HL-60/S4 treated with phorbol 12-myristate 13-acetate at 8.2 ng/mL for 4 days and 3 days (cell line): Measurements from ENCODE around the gene CRX.
"Not testable (repeated sequence)": the region's sequence is repeated elsewhere in the genome, so short reads cannot be mapped to it uniquely, and the experiment has no call there.

Source experiments
- in situ Hi-C: fragments of 300-500 bp; cut with MboI; formaldehyde crosslinking; loops from 2 replicates; pipeline ENCODE4 v1.15.0; 2022; ENCODE audit warnings: low sequenced_read_pairs

Gene CRX

GRCh38 chr19:47803148-47803547, 18.6 kb upstream of the CRX start:
- in situ Hi-C loops, result not testable (repeated sequence)

DNA sequence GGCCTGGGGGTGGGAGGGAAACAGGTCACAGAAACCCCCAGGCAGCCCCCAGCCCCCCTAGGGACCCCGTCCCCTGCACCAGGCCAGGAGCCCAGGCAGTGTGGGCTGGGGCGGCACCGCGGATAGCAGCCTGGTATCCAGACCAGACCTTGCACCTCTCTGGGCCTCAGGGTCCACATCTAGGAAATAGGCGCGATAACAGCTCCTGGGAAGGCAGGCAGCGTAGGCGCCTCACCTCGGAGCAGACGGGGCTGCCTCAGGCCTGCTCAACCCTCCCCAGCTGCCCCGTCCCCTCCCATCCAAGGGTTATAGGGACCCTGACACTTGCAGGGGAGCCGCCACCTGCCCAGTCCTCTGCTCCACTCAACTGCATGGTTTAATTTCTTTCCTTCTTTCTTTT, 18.1 kb upstream of the CRX start:
- in situ Hi-C loops, result not testable (repeated sequence)

DNA sequence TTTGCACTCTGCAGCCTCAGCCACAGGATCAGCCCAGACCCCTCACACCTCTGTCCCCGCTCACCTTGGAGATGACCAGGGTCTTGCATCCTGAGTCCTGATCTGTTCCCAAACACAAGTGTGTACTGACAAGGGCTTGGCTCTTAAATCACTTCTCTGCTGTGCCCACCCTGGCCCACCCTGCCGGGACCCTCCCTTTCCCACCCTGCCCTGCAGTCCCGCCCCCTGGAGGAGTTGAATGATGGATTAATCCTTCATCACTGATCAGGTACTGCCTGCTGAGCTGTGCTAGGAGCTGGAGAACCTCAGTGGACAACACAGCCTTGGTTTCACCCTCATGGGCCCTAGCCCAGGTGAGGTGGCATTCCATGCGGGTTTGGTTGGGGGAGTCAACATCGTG, 17.3 kb upstream of the CRX start, which contains the start of gene TPRX1:
TPRX1 (minus strand) TSS at position 101 of the 400 bp plus-strand sequence; CDS start at position 89, 12 bp downstream.
- in situ Hi-C loops, result not testable (repeated sequence)

DNA sequence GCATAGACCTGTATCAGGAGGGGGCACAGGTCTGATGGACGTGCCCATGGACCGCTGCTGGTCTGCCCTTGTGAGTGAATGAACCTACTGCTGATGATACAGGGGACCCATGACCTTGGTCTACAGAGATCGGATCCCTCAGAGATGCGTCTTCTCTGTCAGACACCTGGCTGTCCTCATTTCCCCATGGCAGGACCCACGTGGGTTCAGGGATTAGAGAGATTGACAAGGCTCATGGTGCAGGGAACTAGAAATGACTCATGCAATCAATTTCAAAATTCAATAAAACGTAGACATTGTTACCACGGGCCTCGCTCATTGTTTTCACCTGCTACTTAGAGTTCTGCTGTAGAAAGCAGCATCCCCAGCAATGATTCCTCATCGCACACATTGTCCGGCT, 16.4 kb upstream of the CRX start:
- in situ Hi-C loops, result no loop called here

DNA sequence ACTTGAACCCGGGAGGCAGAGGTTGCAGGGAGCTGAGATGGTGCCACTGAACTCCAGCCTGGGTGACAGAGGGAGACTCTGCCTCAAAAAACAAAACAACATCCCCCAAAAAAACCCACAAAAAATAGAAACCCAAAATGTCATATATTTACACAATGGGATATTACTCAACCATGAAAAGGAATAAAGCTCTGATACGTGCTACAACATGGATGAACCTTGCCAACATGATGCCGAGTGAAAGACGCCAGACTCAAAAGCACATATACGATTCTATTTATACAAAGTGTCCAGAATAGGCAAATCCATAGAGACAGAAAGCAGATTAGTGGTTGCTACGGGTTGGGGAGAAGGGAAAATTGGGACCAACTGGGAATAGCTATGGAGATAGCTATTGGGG, 15.3 kb upstream of the CRX start:
- in situ Hi-C loops, result no loop called here

DNA sequence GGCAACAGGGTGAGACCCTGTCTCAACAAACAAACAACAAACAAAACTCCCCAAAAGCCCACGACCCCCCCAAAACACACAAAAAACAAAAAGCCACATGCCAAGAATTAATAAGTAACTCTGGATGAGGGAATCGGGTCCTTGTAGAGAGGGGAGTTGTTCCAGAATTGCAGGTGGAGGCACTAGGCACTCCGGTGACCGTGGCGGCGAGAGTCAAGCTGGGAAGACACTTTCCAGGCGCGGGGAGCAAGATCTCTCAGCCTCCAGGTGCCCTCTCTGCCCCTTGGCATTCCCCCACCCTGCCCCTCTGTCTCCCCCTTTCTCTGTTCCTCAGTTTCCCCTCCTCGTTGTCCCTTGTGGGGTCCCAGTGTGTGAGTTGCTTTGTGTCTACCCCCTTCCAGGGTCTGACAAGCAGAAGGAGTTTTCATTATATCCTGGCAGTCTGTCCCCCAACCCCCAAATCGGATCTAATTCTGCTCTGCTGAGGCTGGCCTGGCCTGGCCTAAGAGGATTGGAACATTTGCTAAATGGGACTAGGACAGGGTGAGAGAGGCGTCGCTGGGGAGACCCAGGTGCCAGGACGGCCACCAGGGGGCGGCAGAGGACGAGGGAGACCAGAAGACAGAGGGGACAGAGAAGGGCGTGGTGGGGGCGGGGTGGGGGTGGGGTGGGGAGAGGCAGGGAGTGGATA, 8.3 kb upstream of the CRX start:
- in situ Hi-C loops, result no loop called here

- in situ Hi-C loops, result no loop called here
These were observed 7.8 kb upstream of the CRX start for GRCh38 chr19:47813995-47814328.

GRCh38 chr19:47816270-47816669, 5.5 kb upstream of the CRX start:
- in situ Hi-C loops, result not testable (repeated sequence)

DNA sequence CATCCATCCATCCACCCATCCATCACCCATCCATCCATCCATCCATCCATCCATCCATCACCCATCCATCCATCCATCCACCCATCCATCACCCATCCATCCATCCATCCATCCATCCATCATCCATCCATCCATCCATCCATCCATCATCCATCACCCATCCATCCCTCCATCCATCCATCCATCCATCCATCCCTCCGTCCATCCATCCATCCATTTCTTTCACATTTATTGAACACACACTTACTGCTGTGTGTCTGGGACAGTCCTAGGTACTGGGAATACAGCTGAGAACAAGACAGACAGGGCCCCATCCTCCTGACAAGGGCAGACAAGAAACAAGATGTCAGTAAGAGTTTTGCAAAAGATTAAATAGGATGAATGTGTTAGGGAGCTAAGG, 3.5 kb upstream of the CRX start:
- in situ Hi-C loops, result not testable (repeated sequence)

GRCh38 chr19:47819858-47820257, 1.9 kb upstream of the CRX start:
- in situ Hi-C loops, result no loop called here

DNA sequence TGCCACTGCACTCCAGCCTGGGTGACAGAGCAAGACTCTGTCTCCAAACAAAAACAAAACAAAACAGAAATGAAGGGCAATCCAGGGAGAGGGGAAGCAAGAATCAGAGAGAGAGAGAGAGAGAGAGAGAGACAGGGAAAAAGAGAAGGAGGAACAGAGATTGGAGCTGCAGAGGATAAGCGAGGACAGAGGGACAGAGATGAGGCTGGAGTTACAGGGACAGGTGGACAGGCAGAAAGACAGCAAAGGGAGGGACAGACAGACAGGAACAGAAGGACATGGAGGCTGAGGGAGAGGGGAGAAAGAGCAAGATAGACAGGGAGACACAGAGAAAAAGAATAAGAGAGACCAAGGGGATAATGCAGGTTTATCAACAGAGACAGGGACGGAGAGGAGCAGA, 1.3 kb upstream of the CRX start:
- in situ Hi-C loops, result no loop called here

- in situ Hi-C loops, result no loop called here
These were observed 2.7 kb downstream of the CRX start for GRCh38 chr19:47824396-47824795.

DNA sequence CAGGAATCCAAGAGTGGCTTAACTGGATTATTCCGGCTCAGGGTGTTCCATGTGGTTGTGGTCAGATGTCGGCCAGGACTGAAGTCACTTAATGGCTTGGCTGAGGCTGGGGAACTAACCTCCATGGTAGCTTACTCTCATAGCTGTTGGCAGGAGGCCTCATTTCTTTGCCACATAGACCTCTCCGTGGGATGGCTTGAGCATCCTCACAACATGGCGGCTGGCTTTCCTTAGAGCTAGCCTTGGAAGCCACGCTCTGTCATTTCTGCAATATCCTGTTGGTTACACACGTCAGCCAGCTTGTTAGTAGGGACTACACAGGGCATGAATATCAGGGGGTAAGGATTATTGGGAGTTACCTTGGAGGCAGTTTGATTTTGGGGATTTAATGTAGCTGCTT, 5.1 kb downstream of the CRX start:
- in situ Hi-C loops, result no loop called here

GRCh38 chr19:47832723-47833122, 11.0 kb downstream of the CRX start:
- in situ Hi-C loops, result no loop called here

DNA sequence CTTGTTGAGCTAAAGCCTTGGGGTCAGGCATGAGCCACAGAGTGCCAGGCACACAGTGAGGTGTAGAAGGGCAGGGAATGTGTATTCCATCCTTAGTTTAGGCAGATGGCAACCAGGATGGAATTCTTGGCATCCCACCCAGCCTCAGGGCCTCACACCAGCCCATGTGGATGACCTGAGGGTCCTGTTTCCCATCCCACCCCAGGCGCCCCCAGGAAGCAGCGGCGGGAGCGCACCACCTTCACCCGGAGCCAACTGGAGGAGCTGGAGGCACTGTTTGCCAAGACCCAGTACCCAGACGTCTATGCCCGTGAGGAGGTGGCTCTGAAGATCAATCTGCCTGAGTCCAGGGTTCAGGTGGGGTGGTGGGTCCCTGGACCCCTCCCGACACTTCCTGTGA, 14.3 kb downstream of the CRX start:
- in situ Hi-C loops, result no loop called here

DNA sequence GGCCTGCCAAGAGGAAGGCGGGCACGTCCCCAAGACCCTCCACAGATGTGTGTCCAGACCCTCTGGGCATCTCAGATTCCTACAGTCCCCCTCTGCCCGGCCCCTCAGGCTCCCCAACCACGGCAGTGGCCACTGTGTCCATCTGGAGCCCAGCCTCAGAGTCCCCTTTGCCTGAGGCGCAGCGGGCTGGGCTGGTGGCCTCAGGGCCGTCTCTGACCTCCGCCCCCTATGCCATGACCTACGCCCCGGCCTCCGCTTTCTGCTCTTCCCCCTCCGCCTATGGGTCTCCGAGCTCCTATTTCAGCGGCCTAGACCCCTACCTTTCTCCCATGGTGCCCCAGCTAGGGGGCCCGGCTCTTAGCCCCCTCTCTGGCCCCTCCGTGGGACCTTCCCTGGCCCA, 17.7 kb downstream of the CRX start:
- in situ Hi-C loops, result no loop called here

- in situ Hi-C loops, result no loop called here
These were observed 18.2 kb downstream of the CRX start for GRCh38 chr19:47839913-47840312.

GRCh38 chr19:47842941-47843340, 21.2 kb downstream of the CRX start:
- in situ Hi-C loops, result no loop called here

DNA sequence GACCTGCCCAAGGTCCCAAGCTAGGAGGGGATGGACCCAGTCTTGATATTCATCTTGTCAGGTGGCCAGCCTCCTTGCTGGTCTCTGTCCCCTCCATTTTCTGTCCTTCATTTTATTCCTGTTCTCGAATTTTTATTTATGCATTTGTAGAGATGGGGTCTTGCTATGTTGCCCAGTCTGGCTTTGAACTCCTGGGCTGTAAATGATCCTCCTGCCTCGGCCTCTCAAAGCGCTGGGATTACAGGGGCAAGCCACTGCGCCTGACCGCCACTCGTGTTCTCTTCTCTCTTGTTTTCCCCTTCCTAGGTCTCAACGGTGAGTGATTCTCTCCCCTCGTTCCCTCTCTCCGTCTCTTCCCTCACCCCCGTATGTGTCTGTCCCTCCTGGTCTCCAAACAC, 26.7 kb downstream of the CRX start:
- in situ Hi-C loops, result no loop called here

DNA sequence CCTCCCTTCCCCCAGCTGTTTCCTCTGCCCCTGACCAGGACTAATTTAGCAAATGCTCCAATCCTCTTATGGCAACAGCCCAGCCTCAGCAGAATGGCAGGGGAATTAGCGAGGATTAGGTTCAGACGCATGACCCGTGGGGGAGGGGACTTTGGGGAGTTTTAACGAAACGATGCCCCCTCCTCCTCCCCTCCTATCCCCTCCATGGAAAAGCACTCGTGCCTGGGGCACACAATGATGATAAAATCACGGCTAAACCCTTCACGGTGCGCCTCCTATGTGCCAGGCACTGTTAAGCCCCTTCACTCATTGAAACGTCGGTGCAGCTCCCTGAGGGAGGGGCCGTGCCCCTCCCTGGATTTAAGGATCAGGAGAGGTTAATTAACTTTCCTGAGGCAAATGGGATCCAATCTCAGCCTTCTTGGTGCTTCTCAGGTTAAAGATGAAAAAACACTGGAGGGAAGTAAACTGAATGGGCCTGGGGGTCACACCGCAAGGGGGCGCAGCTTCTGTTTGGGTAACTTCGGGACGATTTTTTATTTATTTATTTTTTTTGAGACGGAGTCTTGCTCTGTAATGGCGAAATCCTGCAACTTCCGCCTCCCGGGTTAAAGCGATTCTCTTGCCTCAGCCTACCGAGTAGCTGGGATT, 27.2 kb downstream of the CRX start:
- in situ Hi-C loops, result no loop called here

DNA sequence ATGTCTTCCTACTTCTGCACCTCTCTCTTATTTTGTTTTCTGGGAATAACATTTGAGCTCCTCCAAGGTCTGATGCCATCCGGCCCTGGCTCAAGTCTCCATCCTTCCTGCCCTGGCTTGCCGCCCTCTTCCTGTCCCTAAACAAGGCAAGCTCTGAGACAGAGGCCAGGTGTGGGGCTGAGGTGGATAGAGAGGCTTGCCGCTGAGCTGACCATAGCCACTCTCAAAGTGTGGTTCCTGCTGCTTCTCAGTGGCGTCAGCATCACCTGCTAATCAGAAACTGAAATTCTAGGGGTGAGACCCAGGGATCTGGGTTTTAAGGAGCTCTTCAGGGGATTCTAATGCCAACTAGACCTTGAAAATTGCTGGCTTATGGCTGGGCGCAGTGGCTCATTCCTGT, 31.3 kb downstream of the CRX start:
- in situ Hi-C loops, result no loop called here

GRCh38 chr19:47854459-47854858, 32.7 kb downstream of the CRX start:
- in situ Hi-C loops, result no loop called here

DNA sequence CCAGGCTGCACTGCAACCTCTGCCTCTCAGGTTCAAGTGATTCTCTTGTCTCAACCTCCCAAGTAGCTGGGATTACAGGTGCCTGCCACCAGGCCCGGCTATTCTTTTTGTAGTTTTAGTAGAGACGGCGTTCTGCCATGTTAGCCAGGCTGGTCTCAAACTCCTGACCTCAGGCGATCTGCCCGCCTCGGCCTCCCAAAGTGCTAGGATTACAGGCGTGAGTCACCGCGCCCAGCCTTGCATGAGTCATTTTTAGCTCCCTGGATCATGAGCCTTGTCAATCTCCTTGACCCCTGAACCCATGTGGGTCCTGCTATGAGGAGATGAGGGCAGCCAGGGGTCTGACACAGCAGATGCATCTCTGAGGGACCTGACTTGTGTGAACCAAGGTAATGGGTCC, 36.5 kb downstream of the CRX start:
- in situ Hi-C loops, result not testable (repeated sequence)
